ENCODE data around the gene GPANK1. TPM values are rescaled to one million over a fixed set of nuclear protein-coding genes. Genes with fewer than 3 reads are reported as not detected.

The GPANK1 gene
- total RNA-seq, 1 experiment from 2014 or later: 33.3 TPM

DNA sequence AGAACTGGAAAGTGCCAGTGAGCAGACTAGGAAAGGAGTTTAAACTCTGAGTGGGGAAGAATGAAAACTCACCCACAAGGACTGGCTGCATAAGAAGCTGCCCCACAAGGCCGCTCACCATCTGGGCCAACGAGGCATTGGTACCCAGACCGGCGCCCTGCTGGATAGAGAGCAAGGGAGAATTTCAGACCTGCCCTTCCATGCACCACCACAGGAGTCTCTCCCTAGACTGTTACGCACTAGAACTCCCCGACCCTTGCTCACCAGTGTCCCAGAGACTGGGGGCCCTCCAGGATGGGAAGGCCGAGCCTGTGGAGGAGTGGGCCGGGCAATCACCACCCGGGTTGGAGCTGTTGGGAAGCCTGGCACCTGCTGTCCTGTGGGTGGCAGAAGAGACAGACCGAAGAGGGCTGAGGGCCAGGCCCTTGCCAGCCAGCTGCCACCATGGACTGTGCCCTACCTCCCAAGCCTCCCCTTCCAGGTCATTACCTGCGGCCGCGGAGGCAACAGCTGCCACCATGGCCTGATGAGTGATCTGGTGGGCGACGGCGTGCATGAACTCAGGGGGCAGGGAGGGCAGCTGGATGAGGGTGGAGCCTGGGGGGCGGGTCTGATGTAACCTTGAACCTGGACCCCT, 20.9 kb downstream of the GPANK1 start:
- Histone ChIP-seq H3K36me3 (replicated peaks; ENCODE audit: control insufficient read depth, insufficient read depth, low read length) (peaks cover 62% of the 10 kb centered on the region), H3K4me3 (ENCODE audit: insufficient read depth, low read depth, low read length) (no peak overlapping the region), H3K27me3 (ENCODE audit: control insufficient read depth, insufficient read depth, low read length) (no peaks in the 10 kb centered on the region)
- DNase-seq: no peak

DNA sequence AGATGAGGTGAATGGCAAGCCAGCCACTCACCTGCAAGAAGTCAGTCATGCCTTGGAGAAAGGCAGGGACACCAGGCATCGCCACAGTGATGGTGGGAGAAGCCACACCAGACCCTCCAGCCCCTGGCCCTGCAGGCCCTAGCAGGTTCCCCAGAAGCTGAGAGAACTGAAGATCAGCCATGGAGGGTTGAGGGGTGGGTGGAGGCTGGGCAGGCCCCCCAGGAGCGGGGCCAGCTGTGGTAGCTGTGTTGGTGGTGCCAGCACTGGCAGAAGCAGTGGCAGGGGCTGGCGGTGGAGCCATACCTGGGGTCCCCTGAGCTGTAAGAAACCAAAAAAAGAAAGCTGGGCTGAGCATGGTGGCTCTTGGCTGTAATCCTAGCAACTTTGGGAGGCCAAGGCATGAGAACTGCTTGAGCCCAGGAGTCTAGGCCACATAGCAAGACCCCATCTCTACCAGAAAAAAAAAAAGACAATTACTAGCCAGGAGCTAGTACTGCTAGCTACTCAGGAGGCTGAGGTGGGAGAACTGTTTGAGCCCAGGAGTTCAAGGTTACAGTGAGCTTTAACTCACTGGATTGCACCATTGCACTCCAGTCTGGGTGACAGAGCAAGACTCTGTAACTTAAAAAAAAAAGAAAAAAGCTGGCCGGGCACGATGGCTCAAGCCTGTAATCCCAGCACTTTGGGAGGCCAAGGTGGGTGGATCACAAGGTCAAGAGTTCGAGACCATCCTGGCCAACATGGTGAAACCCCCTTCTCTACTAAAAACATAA, 21.8 kb downstream of the GPANK1 start:
- H3K4me3 ChIP-seq (ENCODE audit: insufficient read depth, low read depth, low read length): no peak overlapping the region
- no peak for DNase-seq
- peaks cover 53% of the 10 kb centered on the region for H3K36me3 ChIP-seq (replicated peaks; ENCODE audit: control insufficient read depth, insufficient read depth, low read length)
- no peaks in the 10 kb centered on the region for H3K27me3 ChIP-seq (ENCODE audit: control insufficient read depth, insufficient read depth, low read length)

DNA sequence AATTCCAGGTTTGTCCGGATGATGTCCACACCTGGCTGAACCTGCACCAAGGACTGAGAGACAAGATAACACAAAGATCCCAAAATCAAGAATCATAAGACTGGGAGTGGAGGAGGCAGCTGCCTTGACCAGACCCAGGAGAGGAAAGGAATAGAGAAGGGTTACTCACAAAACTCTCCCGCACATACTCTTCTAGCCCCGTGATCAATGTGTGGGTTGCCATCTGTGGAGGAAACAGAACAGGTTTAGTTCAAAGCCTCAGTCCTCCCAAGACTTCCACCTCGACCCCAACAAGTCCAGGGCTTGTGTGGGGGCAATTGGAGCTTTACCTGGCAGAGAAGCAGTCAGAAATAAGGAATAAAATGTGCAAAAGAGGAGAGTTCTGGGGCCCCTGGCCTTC, 23.4 kb downstream of the GPANK1 start:
- Histone ChIP-seq H3K4me3 (ENCODE audit: insufficient read depth, low read depth, low read length) (no peak overlapping the region), H3K36me3 (replicated peaks; ENCODE audit: control insufficient read depth, insufficient read depth, low read length) (peaks cover 58% of the 10 kb centered on the region)

DNA sequence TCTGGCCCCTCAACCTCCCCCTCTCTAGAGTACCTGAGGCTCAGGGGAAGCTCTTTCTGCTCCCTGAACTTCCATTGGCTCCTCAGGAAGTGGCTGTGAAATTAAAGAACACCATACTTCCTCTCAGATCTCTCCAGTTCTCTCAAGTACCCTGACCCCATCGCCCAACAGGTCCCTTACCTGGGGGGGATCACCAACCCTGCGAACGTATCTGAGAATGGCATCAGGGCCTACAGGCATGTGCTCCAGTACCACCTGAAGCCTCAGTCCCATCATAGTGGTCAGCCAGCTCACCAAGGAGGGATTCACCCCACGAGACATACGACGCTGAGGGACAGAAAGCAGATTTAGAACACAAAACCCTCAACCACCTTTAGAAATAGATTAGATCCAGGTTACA, 24.2 kb downstream of the GPANK1 start:
- Histone ChIP-seq H3K4me3 (ENCODE audit: insufficient read depth, low read depth, low read length) (no peak overlapping the region), H3K27me3 (ENCODE audit: control insufficient read depth, insufficient read depth, low read length) (no peaks in the 10 kb centered on the region), H3K36me3 (replicated peaks; ENCODE audit: control insufficient read depth, insufficient read depth, low read length) (peaks cover 63% of the 10 kb centered on the region)
- DNase-seq: no peak

More for the DNA sequence above, 23.4 kb downstream of the GPANK1 start:
- no peaks in the 10 kb centered on the region for H3K27me3 ChIP-seq (ENCODE audit: control insufficient read depth, insufficient read depth, low read length)
- no peak for DNase-seq

DNA sequence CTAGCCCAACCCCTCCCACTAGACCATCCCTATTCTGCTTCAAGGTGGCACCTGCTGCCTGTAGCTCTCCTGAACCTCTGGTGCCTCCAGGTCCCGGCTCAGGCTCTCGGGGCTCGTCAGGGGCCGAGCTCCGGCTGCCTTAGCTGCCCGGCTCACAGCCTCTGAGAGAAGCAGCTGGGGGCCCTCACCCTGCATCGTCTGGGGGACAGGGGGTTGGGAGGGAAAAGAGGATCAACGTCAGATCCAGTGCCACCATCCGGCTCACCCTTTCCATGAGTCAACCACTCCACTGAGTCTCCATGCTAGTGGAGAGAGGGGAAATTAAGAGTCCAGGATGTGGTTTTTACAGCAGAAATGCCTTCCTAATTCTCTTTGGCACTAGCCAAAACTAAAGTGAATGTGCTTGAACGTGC, 25.3 kb downstream of the GPANK1 start:
- Histone ChIP-seq H3K27me3 (ENCODE audit: control insufficient read depth, insufficient read depth, low read length) (no peaks in the 10 kb centered on the region), H3K4me3 (ENCODE audit: insufficient read depth, low read depth, low read length) (no peak overlapping the region), H3K36me3 (replicated peaks; ENCODE audit: control insufficient read depth, insufficient read depth, low read length) (peaks cover 64% of the 10 kb centered on the region)
- DNase-seq: no peak

DNA sequence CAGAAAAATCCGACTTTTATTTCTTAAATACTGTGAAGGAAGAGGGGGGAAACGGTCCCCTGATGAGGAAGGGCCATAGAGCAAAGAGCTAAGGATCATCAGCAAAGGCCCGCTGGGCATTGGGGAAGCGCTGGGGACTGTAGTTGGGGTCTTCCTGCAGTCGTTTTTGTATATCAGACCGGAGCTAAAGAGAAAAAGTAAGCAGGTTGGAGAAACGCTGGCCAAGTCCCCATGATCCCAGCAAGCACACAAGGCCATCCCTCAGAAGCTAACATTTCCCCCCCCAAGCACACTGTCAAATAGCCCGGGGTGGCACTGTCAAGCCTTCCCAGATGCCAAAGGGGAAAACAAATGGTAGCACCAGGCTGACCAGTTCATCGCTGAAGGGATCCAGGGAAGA, 25.8 kb downstream of the GPANK1 start:
- H3K4me3 ChIP-seq (ENCODE audit: insufficient read depth, low read depth, low read length): no peak overlapping the region
- no peak for DNase-seq
- H3K36me3 ChIP-seq (replicated peaks; ENCODE audit: control insufficient read depth, insufficient read depth, low read length): peaks cover 65% of the 10 kb centered on the region
- no peaks in the 10 kb centered on the region for H3K27me3 ChIP-seq (ENCODE audit: control insufficient read depth, insufficient read depth, low read length)

DNA sequence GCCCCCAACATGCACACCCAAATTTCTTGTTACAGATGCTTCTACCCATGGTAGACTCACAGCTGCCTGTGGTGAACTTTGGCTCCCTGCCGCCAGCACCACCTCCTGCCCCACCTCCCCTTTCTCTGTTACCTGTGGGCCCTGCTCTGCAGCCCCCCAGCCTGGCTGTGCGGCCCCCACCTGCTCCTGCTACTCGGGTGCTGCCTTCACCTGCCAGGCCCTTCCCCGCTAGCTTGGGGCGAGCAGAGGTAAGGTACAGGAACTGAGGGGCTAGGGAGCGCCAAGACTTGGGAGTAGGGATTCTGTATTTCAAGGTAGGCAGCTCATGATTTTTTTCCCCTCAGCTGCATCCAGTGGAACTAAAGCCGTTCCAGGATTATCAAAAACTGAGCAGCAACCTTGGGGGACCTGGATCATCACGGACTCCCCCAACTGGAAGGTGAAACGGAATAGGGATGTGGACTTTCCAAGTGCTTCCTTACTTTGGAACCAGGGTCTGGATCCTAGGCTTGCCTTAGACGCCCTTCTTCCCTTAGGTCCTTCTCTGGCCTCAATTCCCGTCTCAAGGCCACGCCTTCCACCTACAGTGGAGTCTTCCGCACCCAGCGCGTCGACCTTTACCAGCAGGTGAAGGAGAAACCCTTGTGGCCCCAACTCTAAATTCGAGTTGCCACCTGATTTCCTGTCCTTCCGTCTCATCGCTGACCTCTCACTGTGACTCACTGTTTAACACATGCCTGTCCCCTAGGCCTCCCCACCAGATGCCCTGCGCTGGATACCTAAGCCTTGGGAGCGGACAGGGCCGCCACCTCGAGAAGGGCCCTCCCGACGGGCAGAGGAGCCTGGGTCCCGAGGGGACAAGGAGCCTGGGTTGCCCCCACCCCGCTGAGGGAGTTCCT, 27.9 kb downstream of the GPANK1 start:
- H3K4me3 ChIP-seq (ENCODE audit: insufficient read depth, low read depth, low read length): no peak overlapping the region
- H3K36me3 ChIP-seq (replicated peaks; ENCODE audit: control insufficient read depth, insufficient read depth, low read length): peaks cover 73% of the 10 kb centered on the region
- no peaks in the 10 kb centered on the region for H3K27me3 ChIP-seq (ENCODE audit: control insufficient read depth, insufficient read depth, low read length)
- DNase-seq: no peak

DNA sequence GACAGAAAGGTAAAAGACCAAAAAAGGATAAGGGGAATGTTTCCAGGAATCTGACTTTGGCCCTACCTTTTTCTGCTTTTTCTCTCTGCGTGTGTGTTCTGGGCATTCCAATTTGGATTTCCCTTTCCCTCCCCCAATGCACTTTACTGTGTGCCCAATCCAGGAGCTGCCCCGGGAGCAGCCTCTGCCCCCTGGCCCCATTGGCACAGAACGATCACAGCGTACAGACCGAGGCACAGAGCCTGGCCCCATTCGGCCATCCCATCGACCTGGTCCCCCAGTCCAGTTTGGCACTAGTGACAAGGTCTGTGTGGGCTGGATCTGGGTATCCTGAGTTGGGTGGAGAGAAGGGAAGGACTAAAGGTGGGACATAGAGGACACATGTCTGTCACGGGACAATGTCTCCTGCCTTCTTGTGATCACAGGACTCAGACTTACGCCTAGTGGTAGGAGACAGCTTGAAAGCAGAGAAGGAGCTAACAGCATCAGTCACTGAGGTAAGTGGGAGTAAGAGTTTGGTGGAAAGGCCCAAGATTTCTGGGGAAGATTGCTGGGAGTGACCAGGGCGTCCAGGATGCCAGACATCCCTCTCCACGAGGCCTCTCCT, 29.7 kb downstream of the GPANK1 start:
- Histone ChIP-seq H3K27me3 (ENCODE audit: control insufficient read depth, insufficient read depth, low read length) (no peaks in the 10 kb centered on the region), H3K4me3 (ENCODE audit: insufficient read depth, low read depth, low read length) (no peak overlapping the region), H3K36me3 (replicated peaks; ENCODE audit: control insufficient read depth, insufficient read depth, low read length) (peaks cover 71% of the 10 kb centered on the region)
- DNase-seq: no peak

DNA sequence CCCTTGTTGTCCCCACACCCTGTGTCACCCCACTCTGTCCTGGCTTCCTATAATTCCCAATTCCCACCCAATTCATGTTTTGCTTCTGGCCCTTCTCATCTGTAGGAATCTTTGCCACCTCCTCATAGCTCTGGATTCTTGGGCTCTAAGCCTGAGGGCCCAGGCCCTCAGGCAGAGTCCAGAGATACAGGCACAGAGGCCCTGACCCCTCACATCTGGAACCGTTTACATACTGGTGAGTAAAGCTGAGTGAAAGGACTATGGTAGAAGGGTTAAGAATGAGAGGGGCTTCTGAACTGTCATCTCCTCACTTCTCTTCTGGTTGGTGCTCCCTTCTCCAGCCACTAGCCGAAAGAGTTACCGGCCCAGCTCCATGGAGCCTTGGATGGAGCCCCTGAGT, 30.7 kb downstream of the GPANK1 start:
- no peaks in the 10 kb centered on the region for H3K27me3 ChIP-seq (ENCODE audit: control insufficient read depth, insufficient read depth, low read length)
- H3K36me3 ChIP-seq (replicated peaks; ENCODE audit: control insufficient read depth, insufficient read depth, low read length): peaks cover 71% of the 10 kb centered on the region
- H3K4me3 ChIP-seq (ENCODE audit: insufficient read depth, low read depth, low read length): no peak overlapping the region
- no peak for DNase-seq

DNA sequence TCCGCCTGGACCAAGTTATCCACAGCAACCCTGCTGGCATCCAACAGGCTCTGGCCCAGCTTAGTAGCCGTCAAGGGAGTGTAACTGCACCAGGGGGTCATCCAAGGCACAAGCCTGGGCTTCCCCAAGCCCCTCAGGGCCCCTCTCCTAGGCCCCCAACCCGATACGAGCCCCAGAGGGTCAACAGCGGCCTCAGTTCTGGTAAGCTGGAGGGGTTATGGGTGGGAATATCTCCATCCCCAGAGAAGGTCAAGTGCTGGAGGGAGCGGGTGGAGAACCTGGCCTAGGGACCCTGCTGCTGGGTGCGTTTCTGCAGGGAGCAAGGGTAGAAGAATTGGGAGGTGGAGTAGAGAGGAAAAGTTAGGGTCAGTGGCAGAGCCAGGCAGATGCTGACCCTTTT, 31.4 kb downstream of the GPANK1 start:
- Histone ChIP-seq H3K27me3 (ENCODE audit: control insufficient read depth, insufficient read depth, low read length) (no peaks in the 10 kb centered on the region), H3K36me3 (replicated peaks; ENCODE audit: control insufficient read depth, insufficient read depth, low read length) (peaks cover 77% of the 10 kb centered on the region), H3K4me3 (ENCODE audit: insufficient read depth, low read depth, low read length) (no peak overlapping the region)
- DNase-seq: no peak

DNA sequence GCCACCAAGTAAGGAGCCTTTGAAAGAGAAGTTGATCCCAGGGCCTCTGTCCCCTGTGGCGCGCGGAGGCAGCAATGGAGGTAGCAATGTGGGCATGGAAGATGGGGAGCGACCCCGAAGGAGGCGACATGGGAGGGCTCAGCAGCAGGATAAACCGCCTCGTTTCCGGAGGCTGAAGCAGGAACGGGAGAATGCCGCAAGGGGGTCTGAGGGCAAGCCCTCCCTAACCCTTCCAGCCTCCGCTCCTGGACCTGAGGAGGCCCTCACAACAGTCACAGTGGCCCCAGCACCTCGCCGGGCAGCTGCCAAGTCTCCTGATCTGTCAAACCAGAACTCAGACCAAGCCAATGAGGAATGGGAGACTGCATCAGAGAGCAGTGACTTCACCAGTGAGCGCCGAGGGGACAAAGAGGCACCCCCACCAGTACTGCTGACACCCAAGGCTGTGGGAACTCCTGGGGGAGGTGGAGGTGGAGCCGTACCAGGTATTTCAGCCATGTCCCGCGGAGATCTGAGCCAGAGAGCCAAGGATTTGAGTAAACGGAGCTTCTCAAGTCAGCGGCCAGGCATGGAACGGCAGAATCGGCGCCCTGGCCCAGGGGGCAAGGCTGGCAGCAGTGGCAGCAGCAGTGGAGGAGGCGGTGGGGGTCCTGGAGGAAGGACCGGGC, 32.4 kb downstream of the GPANK1 start:
- H3K4me3 ChIP-seq (ENCODE audit: insufficient read depth, low read depth, low read length): no peak overlapping the region
- DNase-seq: no peak
- no peaks in the 10 kb centered on the region for H3K27me3 ChIP-seq (ENCODE audit: control insufficient read depth, insufficient read depth, low read length)
- peaks cover 84% of the 10 kb centered on the region for H3K36me3 ChIP-seq (replicated peaks; ENCODE audit: control insufficient read depth, insufficient read depth, low read length)

DNA sequence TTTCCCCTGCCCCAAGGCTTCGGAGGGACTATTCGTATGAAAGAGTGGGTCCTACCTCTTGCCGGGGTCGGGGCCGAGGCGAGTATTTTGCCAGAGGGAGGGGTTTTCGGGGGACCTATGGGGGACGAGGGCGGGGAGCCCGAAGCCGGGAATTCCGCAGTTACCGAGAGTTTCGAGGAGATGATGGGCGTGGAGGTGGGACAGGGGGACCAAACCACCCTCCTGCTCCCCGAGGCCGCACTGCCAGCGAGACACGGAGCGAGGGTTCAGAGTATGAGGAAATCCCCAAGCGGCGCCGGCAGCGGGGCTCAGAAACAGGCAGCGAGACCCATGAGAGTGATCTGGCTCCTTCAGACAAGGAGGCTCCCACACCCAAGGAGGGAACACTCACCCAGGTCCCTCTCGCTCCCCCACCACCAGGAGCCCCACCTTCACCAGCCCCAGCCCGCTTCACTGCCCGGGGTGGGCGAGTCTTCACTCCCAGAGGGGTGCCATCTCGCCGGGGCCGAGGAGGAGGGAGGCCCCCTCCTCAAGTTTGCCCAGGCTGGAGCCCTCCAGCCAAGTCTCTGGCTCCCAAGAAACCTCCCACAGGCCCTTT, 33.0 kb downstream of the GPANK1 start:
- no peak for DNase-seq
- H3K27me3 ChIP-seq (ENCODE audit: control insufficient read depth, insufficient read depth, low read length): no peaks in the 10 kb centered on the region
- peaks cover 83% of the 10 kb centered on the region for H3K36me3 ChIP-seq (replicated peaks; ENCODE audit: control insufficient read depth, insufficient read depth, low read length)
- H3K4me3 ChIP-seq (ENCODE audit: insufficient read depth, low read depth, low read length): no peak overlapping the region

DNA sequence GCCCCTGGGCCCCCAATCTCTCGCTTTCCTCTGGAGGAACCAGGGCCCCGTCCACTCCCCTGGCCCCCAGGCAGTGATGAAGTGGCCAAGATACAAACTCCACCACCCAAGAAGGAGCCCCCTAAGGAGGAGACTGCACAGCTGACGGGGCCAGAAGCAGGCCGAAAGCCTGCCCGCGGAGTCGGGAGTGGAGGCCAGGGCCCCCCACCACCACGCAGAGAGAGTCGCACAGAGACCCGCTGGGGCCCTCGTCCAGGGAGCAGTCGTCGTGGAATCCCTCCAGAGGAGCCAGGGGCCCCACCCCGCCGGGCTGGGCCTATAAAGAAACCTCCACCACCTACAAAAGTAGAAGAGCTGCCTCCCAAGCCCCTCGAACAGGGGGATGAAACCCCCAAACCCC, 33.6 kb downstream of the GPANK1 start:
- H3K36me3 ChIP-seq (replicated peaks; ENCODE audit: control insufficient read depth, insufficient read depth, low read length): peaks cover 85% of the 10 kb centered on the region

More for the DNA sequence above, 33.6 kb downstream of the GPANK1 start:
- Histone ChIP-seq H3K27me3 (ENCODE audit: control insufficient read depth, insufficient read depth, low read length) (no peaks in the 10 kb centered on the region), H3K4me3 (ENCODE audit: insufficient read depth, low read depth, low read length) (no peak overlapping the region)
- DNase-seq: no peak

Data from H7 (cell line).